RPMI7951 (cell line): Measurements from ENCODE around the gene SYNE3. TPM values are rescaled to one million over a fixed set of nuclear protein-coding genes. Genes with fewer than 3 reads are reported as not detected.
A peak's percentile ranks its signal among the peaks of the same experiment; 100 is the strongest.

Experiments
- DNase-seq: peaks from one replicate; pipeline ENCODE4 v3.0.0-alpha.2; 2012; ENCODE audit warnings: low read depth
- total RNA-seq: library from RNA; depleted of rRNA; stranded (reverse); fragments of >200 nt; shearing (Covaris generic); gene quantifications from 2 replicates; pipeline ENCODE4 v1.2.3, GENCODE V29; 2014

The SYNE3 gene
- total RNA-seq, 1 experiment from 2014 or later: 6.0 TPM

DNA sequence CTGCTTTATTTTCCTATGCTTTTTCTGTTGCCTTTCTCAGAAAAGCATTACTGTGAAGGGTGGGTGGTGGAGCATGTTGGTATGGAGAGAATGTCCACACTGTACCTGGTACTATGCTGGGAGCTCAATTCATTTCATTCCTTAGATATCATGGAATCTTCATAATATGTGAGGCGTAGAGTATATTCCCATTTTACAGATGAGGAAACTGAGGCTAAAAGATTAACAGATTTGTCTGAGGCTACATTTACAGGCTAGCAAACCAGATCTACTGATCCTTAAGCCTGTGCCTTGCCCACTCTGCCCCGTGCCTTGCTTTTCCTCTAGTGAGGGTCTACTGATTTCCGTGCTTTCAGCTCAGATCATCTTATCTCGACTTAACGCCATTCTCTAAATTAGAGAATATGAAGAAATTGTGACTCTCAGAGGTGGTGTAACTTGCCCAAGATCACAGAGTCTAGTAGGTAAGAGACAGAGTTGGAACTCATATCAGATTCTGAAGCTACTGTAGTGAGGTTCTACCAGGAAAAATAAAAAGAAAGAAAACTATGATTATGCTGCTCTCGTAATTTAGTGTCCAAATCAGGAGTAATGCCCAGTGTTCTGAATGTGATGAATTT is 23.9 kb upstream of the SYNE3 start:
- no peak for DNase-seq

- DNase-seq: no peak
Measured at GRCh38 chr14:95538801-95539509, 22.5 kb upstream of the SYNE3 start.

GRCh38 chr14:95537298-95538089 is 21.0 kb upstream of the SYNE3 start:
- no peak for DNase-seq

DNA sequence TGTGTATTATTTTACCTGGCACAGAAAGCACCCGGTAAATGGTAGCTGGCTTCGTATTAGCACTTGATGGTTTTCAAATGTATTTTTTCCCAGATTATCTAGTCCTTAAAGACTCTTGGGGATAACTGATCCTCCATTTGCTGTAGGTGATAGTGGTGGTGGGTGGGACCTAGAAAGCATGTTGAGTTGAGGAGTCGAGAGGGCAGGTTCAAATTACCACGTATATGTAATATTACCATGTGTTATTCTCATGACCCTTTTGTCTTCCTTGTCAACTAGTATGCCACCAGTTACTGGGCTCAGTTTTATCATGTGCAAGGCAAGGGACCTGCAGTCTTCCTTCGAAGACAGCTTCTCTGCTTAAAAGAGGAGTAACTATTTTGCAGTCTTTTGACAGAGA is 20.2 kb upstream of the SYNE3 start:
- no peak for DNase-seq

- DNase-seq: no peak
Measured at GRCh38 chr14:95536036-95536593, 19.7 kb upstream of the SYNE3 start.

DNA sequence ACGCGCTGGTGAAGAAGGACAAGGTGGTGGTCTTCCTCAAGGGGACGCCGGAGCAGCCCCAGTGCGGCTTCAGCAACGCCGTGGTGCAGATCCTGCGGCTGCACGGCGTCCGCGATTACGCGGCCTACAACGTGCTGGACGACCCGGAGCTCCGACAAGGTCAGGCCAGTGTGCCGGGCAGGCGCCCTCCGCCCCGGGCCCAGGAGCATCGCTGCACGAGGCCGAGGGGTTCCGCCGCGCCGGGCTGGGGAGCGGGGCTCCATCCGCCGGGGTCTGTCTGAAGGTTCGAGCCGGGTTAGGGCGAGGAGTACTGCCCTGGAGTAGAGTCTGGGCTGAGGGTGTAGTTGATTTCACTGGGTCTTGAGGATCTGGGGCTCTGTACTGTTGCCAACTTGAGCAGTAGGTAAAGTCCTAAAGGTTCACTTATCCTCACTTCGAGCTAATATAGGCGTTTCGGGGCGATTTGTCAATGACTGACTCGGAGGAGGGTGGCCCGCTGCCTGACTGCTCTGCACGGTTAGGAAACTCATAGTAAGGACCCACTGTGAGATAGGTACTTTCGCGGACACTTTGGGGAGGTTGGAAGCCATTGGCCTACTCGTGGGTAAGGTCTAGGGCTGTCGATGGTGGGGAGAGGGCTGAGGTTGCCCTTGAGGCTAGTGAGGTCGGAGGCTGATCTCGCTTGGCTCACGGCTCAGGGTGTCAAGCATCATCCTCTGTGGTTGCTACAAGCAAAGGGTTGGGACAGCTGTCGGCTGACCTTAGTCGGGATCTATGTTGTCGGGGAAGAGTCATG is 19.0 kb upstream of the SYNE3 start:
- no peak for DNase-seq

DNA sequence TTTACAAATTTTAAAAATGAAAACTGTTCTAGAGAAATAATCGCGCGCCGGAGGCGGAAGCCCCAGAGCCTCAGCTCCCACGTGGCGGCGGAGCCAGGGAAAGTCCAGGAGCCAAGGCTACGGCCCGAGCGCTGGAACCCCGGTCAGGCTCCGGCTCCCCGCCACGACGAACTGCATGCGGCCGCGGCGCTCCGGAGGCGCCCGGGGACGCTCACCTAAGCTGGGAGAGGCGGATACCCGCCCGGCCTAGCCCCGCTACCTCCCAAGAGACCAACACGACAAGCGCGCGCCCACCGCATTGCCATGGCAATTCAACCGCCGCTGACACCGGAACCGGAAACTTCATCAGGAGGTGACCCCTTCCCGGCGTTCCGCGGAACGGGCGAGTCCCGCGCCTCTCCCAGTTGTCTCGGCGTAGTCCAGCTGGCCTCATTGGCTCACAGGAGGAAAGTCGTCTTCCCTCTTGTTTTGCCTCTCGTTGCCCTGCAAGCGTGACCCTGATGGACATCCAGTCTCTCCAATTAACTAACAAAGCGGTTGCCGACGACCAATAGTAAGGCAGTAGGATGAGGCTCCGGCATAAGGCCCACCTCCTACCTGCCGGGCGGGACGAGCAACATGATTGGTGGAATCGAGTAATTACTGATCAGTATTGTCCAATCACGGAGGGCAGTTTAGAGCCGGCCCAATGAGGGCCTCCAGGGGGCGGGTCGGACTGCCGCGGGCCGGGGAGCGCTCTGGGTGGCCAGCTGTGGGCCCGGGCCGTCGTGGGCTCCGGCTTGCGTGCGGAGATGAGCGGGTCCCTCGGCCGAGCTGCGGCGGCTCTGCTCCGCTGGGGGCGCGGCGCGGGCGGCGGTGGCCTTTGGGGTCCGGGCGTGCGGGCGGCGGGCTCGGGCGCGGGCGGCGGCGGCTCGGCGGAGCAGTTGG is 18.1 kb upstream of the SYNE3 start, which contains the start of gene GLRX5:
GLRX5 (plus strand) TSS at position 752 of the 927 bp plus-strand sequence; CDS start at position 792, 40 bp downstream.
- peak; percentile 100 for DNase-seq

- no peak for DNase-seq
Measured at GRCh38 chr14:95533822-95534221, 17.4 kb upstream of the SYNE3 start.

DNA sequence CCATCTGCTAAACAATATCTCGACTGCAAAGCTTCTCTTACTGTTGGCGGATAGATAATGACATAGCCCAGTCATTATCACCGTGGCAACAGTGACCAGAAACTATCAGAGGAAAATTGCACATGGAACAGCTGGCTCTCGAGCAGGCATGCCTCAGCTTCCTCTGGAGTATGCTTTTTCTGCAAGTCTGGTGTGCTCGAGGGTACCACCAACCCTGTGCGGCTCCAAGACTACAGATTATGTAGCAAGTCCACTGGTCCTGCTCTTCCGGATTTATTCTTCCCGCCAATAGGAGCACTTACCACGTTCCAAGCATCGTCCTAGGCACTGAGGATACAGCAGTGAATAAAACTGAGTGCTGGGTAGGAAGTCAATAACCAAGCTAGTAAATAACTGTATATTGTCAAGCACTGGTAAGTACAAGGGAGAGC is 17.0 kb upstream of the SYNE3 start:
- DNase-seq: peak; percentile 49

GRCh38 chr14:95531969-95532368 is 15.5 kb upstream of the SYNE3 start:
- no peak for DNase-seq

DNA sequence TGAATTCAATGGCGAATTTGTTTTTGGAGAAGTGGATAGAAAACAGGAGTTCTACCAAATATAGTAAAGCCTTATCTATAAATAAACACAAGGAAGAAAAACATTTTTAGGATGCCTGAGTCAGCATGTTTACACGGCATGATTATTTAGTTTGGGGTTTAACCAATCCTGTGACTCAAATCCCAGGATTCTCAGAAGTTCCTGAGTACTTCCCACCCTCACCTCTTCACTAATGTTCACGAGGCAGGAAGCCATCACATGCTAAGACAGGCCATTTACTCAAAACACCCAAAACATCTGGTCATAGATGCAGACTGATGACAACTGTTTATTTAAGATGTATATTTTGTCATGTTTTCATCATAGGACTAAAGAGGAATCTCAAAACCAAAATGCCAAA is 15.0 kb upstream of the SYNE3 start:
- no peak for DNase-seq

- DNase-seq: no peak
Measured at GRCh38 chr14:95530473-95531276, 14.2 kb upstream of the SYNE3 start.

DNA sequence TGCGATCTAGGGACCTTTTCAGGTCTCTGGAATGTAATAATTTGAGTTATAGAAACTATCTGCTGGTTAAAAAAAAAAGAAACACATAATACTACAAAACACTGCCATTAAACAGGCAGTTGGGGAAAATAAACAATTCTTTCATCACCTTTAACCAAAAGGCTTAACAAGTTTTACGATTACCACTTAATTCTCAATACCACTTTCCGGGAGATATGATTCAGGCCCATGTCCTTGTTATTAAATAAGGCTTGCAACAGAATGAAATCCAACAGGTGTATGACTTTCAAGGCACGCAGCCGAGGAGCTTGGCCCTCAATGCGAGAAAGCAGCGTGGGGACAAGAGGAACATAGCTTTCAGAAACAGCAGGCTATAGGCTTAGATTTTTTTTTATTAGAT is 12.8 kb upstream of the SYNE3 start:
- DNase-seq: no peak

DNA sequence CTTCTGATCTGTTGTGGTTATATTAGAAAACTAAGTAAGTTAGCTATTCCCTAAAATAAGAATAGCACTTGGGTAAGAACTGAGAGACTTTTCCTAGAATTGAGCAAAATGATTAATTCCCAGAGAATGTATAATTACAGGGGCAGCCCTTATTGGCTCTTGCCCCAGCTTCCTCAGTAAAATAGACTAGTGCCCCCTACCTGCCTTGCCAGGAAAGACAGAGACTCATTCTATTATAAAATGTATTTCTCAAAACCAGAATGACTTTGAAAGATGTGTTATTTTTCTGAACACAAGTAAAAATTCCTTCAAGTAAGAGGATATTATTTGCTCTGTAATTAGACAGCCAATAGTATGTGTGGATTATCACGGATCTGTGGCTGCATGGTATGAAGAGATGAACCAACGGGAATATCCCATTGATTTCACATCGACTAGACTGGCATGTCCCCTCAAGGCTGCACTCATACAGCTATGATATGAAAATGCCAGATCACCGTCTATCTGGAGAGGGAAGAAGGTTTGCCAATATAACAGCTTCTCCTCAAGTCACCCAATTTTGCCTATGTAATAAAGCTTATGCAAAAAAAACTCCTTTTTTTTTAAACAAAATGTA is 11.0 kb upstream of the SYNE3 start:
- DNase-seq: peak; percentile 63

- no peak for DNase-seq
Measured at GRCh38 chr14:95526483-95527386, 10.3 kb upstream of the SYNE3 start.

DNA sequence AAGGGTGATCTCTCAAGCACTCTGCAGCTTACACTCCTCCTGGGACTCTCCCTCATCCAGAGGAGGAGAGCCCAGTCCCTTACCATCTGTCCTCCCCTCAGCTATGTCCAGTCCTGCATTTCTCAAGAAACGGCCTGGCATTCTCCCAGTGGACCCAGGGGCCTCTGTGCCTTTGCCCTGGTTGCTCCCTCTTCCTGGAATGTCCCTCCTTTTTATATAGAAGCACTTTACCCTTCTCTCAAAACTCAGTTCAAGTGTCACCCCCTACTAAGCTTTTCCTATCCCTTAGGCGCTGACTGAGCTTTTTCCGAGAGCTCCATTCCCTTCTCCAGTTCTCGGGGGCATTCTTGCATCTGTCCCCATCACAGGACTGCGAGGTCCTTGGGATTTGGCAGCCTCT is 9.5 kb upstream of the SYNE3 start:
- no peak for DNase-seq

DNA sequence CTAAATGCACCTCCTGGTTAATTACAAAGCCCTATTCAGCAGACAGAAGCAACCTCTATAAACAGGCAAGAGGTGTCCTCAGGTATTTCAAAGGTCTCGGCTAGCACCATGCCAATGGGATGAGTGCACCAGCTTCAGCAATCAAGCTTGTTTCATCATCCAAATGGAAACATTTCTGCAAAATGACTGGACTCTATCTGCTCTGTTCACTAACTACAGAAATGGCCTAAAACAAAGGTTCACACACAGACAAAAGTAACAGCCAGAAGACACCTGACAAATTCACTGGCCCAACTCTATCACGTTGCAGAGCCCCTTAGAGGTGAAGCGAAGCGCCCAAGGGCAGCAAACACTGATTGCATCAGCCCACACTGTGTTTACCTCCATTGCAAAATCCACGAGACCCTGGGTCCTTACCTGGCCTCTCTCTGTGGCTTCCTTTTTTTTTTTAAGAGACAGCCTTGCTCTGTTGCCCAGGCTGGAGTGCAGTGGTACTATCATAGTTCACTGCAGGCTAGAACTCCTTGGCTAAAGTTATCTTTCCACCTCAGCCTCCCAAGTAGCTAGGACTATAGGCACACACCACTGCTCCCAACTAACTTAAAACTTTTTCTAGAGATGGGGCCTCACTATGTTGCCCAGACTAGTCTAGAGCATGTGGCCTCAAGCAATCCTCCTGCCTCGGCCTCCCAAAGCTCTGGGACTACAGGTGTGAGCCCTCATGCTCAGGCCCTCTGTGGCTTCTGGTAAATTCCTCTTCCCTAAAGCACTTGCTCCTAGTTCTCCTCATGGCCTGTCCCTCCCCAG is 8.5 kb upstream of the SYNE3 start:
- no peak for DNase-seq
